ENCODE results near the gene SPAG17.

- no peak for TF ChIP-seq CTCF (conservative IDR thresholded peaks at IDR 0.05; ENCODE audit: low read depth in 2 of 2)
- no peak for TF ChIP-seq EZH2phosphoT487 (IDR thresholded peaks at IDR 0.05; ENCODE audit: unreplicated experiment)
Measured at GRCh38 chr1:118217141-118217838, 32.3 kb upstream of the SPAG17 start.
